AG08395 (cell line): Measurements from ENCODE around the gene FXYD1.

Source experiments
- DNase-seq: peaks from one replicate; pipeline ENCODE4 v3.0.0; 2012; ENCODE audit warnings: mixed read lengths, low spot score

Gene FXYD1

DNA sequence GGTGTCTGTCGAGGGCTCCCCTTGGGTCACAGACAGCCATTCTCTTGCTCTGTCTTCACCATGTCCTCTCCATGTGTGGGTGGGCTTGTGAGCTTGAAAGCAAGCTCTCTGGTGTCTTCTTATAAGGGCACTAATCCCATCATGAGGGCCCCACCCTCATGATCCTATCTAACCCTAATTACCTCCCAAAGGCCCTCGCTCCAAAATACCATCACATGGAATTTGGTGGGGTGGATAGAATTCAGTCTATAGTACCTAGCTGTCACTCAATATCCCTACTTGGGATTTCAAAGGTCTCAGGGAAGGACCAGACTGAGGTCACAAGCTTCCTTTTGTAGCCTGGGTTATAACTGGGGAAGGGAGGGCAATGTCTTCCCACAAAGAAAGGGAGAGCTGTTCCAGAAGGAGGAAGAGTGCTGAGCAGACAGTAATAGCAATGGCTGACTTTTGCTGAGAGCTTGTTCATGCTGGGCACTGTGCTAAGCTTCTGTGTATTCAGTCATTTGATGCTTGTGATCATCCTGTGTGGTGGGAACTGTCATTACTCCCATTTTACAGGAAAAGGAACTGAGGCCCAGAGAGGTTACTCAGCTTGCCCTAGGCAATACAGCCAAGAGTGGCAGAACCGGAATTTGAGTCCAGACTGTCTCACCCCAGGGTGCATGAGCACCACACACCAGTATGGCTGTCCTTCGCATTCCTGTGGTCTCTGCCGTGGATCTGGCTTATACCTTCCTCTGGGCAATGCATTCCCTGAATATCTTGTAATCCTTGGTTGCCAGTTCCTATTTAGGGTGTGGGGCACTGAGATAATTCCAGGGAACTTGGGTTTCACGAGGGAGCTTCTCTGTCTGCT, 24.1 kb downstream of the FXYD1 start:
- DNase-seq, result no peak

DNA sequence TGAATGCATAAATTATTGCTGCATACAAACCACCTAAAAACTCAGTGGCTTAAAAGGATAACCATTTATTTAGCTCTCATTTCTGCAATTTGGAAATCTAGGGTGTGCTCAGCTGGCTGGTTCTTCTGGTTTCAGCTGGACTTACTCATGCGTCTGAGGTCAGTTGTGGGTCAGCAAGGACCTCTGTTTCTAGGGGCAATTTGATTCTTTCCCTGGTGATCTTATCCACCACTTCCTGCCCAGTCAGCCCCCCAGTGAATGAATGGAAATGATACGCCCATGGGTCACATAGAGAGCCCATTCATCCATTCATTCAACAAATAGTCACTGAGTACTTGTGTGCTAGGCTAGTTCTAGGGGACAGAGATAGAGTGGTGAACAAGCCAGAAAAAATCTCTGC, 25.8 kb downstream of the FXYD1 start:
- no peak for DNase-seq

DNA sequence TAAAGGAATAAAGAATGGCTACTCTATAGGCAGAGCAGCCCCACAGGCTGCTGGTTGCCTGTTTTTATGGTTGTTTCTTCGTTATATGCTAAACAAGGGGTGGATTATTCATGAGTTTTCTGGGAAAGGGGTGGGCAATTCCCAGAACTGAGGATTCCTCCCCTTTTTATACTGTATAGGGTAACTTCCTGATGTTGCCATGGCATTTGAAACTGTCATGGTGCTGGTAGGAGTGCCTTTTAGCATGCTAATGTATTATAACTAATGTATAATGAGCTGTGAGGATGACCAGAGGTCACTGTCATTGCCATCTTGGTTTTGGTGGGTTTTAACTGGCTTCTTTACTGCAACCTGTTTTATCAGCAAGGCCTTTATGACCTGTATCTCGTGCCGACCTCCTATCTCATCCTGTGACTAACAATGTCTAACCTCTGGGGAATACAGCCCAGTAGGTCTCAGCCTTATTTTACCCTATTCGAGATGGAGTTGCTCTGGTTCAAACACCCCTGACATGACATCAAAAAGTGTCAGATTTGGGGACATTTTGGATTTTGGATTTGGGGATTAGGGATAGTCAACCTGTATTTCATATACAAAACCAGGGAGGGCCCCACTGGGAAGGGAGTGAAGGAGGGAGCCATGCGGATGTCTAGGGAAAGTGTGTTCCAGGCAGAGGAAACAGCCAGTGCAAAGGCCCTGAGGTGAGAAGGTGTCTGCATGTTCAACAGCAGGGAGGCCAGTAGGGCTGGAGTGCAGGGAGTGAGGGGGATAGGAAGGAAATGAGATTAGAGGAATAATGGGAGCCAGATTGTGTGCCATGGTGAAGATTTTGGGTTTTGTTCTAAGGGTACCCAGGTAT, 26.8 kb downstream of the FXYD1 start:
- no peak for DNase-seq

DNA sequence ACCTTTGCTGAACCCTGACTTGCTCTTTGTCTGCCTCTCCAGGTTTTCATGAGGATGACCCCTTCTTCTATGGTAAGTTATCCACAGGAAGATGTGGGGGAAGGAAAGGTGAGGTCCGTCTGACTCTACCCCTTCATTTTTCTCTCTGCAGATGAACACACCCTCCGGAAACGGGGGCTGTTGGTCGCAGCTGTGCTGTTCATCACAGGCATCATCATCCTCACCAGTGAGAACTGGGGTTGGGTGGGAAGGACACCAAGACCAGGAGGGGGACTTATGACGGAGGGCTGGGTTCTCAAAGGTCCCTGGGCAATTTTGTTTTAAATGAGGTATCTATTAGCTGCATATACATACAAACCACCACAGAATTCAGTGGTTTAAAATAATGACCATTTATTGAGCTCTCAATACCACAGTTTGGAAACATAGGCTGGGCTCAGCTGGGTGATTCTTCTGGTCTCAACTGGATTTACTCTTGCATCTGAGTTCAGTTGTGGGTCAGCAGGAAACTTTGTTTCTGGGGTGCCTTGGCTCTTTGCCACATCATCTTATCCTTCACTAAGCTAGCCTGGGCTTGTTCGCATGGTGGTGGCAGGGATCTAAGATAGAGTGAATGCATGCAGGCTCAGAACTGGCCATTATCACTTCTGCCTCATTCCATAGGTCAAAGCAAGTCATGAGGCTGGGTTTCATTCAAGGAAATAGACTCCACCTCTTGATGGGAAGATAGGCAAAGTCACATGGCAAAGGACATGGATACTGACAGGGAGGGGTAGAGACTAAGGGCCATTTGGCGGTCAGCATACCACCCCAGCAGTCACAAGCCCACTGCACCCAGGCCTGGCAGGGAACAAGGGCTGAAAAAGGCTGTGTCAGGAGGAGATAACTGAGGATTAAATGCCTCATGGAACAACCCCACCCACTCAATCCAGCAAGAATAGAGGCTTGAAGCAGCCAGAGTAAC, 27.8 kb downstream of the FXYD1 start:
- DNase-seq, result no peak

DNA sequence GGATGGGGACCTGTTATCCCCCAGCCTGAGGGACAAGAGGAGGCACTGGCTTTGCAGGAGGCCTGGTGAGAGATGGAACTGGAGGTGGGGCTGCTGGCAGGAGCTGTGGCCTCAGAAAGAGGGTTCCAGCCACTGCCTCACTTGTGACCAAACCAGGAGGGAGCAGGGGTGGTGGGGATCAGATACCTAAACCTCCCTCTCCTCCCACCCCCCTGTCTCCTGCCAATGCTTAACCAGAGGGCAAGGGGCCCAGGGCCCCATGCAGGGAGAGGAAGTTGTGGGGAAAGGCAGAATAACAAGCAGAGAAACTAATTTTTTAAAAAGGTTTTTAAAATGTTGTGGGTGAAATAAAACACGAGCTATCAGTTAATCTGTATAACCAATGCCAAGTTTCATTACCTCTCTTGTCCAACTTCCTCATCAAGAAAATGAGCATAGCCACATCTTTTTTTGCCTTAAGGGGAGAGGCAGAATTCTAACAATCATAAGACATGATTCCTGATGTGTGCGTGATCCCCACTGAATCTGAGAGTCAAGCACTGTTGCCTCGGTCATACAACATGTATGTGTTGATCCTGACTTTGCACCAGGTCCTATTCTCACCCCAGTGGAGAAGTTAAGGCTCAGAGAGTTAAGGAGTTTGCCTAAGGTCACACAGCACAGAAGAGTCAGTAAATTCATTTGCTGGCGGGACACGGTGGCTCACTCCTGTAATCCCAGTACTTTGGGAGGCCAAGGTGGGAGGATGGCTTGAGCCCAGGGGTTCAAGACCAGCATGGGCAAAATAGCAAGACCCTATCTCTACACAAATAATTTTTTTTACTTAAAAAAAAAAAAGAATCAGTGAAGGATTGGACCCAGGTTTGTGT, 28.9 kb downstream of the FXYD1 start:
- no peak for DNase-seq

DNA sequence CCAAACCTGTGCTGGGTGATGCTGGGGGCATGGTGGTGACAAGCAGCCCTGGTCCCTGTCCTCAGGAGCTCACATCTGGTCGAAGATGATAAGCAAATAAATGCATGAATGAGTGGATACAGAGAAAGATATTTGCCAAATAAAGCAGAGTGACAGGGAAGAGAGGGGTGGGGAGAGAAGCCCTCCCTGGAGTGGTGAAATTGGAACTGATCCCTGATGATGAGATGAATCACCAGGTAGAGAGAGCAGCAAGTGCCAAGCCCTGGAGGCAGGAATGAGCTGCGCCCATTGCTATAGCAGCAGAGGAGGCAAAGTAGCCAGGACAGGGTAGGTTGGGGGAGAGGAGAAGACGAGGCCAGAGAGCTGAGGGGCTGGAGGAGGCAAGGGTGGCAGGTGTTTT, 29.6 kb downstream of the FXYD1 start:
- no peak for DNase-seq

DNA sequence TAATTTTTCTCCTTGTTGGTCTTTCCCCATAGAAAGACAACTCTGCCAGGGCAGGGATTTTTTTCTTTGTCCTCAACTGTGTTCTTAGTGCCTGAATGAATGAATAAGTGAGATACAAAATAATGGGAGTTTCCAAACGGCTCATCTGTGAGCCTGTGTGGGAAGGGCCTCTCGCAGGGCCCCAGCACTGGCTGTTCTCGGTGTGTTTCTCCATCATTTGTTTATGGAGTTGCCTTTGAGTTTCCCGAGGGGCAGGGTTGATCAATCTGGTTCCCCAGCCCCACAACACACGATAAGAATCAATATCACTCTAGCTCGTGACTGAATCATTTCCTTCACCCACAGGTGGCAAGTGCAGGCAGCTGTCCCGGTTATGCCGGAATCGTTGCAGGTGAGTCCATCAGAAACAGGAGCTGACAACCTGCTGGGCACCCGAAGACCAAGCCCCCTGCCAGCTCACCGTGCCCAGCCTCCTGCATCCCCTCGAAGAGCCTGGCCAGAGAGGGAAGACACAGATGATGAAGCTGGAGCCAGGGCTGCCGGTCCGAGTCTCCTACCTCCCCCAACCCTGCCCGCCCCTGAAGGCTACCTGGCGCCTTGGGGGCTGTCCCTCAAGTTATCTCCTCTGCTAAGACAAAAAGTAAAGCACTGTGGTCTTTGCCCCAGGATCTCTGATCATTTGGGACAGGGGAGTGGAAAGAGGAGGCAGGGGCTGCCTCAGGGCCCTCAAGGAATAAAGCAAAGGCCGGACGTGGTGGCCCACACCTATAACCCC, 30.8 kb downstream of the FXYD1 start:
- no peak for DNase-seq

DNA sequence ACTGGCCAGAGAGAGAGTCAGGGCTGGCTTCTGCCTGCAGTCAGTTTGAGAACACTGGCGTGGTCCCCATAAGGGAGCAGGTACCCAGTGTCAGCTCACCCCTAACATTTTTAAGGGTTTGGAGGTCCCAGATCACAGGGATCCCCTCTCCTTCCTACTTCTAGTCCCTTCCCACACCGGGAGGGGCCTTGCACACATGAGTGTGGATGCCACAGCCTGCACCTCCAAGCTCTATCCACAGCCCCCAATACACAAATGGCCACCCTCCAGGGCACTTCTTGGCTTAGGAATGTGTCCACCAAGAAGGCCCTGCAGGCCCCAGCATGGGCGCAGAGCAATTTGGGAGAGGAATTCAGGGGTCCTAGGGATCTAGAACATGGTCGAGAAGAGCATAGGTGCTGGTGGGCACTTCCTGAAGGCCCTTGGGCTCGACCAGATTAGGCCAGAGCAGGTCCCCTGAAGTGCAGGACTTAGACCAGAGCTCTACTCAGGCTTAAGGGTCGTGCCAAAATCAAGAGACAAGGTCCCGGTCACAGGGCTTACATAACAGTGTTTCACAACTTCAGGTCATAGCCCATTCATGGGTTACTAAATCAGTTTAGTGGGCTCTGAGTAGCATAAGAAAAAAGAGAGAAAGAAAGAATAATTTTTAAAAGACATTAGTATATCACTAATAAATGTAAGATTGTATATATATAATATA, 31.9 kb downstream of the FXYD1 start:
- no peak for DNase-seq

DNA sequence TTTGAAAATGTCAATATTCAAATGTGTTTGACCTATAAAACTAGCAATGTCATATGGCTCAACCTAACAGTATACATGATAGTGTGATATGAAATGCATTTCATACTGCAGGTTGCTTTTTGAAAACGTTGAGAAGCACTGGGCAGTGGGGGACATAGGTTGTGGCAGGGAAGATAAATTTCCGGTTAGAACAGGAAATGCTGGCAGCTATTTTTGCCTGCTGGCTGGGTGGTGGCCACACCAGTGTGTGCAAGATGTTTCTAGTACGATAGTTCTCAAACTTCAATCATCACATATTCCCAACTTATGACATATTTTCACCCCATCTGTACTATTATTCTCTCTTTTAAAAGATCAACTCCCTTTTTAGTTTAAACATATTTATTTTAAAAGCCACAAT, 33.1 kb downstream of the FXYD1 start:
- no peak for DNase-seq

DNA sequence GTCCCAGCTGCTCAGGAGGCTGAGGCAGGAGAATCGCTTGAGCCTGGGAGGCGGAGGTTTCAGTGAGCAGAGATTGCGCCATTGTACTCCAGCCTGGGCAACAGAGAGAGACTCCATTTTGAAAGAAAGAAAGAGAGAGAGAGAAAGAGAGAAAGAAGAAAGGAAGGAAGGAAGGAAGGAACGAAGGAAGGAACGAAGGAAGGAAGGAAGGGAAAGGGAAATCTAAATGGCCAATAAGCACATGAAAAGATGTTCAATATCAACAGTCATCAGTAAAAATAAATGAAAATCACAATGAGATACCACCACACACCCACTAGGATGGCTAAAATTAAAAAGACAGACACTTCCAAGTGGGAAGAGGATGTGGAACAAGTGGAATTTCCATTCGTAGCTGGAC, 35.6 kb downstream of the FXYD1 start:
- DNase-seq, result no peak

DNA sequence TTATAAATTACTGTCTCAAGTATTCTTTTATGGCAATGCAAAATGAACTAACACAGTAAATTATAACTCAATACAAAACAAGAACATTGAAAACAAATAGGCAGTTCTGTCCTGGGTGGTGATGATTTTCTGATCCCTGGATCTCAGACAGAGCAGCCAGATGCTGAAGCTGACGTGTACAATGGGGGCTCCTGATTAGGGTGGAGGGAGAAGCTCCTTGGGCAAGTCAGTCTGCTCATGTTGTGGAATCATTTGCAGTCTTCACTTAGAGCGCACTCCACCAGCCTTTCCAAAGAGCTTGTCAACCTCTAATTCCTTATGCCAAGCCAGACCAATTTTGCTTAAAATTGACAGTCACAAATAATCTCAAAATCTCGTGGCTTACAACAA, 37.6 kb downstream of the FXYD1 start:
- no peak for DNase-seq

DNA sequence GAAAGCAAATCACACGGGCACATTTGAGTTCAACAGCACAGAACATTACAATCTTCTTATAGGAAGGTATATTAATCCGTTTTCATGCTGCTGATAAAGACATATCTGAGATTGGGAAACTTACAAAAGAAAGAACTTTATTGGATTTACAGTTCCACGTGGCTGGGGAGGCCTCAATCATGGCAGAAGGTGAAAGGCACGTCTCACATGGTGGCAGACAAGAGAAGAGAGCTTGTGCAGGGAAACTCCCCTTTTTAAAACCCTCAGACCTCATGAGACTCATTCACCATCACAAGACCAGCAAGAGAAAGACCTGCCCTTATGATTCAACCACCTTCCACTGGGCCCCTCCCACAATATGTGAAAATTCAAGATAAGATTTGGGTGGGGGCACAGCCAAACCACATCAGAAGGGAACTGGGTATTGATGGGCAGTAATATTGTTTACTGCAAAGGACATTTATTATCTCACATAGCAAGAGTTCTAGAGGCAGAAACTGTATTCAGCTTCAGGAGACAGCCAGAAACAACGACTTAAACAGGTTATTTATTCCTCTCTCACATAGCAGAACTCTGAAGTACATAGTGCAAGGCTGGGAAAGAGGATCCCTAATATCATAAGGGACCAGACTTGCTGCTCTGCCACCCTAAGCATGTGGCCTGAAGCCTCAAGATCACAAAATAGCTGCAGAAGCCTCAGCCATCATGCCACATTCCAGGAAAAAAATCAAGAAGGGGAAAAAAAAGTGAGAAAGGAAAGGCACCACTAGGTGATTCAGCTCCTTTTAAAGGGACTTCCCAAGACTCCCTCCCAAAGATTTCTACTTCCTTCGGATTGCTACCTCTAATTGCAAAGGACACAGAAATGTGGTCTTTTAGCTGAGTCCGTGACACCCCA, 39.0 kb downstream of the FXYD1 start:
- no peak for DNase-seq

DNA sequence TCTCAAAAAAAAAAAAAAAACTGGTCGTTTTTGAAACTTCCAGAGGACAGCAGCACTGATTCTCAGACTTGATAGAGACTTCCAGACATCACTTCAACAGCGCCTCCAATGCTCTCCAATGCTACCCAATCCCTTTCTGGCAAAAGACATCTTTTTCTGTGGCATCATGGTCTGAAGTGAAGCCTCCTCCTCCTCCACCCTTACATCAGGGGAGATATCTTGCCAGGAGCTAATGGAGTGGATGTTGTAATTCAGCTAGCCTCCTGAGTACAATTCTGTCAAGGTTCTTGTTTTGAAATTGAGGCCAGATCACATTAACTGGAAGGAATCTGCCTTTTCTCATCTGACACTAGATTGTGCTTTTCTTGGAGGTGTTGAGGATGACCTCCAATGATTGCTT, 40.1 kb downstream of the FXYD1 start:
- DNase-seq, result no peak

DNA sequence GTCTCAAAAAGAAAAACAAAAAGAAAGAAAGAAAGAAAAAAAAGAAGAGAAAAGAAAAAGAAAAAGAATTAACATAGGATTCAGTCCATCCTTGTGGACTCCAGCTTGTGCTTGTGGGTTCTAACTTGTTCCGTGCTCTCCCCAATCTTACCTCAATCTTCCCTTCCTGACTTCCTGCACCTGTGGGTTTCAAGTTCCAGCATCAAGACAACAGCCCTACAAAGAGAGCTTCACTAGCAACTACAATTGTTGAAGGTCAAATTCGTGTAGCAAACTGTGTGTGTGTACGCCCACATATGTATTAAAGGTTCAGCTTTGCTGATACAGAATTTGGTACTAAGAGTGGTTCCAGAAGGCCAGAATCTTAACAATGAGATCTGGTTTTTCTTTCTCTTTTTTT, 41.2 kb downstream of the FXYD1 start:
- DNase-seq, result no peak

DNA sequence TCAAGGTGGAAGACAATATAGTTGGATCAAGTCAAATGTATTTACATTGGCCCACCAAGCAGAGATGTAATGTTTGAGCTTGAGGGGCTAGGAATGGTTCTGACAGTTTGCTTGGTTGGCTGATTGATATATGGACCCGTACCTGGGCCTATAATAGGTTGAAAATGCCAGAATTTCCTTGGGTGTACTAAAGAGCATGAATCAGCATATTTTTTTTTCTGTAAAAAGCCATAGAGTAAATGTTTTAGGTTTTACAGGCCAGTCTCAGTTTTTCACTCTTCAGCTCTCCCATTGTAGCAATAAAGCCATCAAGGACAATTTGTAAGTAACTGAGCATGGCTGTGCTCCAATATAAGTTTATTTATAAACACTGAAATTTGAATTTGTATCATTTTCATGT, 42.8 kb downstream of the FXYD1 start:
- no peak for DNase-seq

DNA sequence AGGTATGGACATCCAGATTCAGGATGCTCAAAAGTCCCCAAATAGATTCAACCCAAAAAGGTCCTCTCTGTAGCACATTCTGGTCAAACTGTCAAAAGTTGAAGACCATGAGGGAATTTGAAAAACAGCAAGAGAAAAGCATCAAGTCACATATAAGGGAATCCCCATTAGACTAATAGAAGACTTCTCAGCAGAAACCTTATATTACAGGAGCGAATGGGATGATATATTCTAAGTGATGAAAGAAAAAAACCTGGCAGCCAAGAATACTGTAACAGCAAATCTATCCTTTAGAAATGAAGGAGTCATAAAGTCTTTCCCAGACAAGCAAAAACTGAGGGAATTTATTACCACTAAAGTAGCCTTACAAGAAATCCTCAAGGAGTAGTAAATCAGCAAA, 45.6 kb downstream of the FXYD1 start:
- DNase-seq, result no peak

DNA sequence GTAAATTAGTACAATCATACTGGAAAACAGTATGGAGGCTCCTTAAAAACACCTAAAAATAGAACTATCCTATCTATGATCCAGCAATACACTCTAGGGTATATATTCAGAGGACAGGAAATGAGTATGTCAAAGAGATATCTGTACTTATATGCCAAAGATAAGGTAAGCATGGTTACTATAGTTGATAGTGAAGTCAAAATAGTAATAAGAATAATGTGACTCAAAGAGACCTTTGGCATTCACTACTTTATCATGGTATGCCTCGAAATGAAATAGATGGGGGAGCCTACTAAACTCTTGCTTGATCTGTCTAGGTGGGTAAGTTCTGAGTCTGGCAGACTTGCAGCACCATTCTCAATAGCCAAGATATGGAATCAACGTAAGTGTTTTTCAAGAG, 46.3 kb downstream of the FXYD1 start:
- DNase-seq, result no peak
